Activated CD4-positive, alpha-beta T cell treated with anti-CD3 and anti-CD28 coated beads, Interleukin-2, Interleukin-4, amounts not matched to agents 100 ng/mL and 50 ng/mL, durations not matched to agents 16 hours and 8 hours (primary cell): ENCODE results near the gene LMNTD1.
"Not testable (repeated sequence)": the region's sequence is repeated elsewhere in the genome, so short reads cannot be mapped to it uniquely, and the experiment has no call there.

ENCODE experiments used
- DNase-seq: peaks from one replicate; pipeline ENCODE4 v3.0.0-alpha.2; 2020; ENCODE audit warnings: low spot score

LMNTD1 gene

DNA sequence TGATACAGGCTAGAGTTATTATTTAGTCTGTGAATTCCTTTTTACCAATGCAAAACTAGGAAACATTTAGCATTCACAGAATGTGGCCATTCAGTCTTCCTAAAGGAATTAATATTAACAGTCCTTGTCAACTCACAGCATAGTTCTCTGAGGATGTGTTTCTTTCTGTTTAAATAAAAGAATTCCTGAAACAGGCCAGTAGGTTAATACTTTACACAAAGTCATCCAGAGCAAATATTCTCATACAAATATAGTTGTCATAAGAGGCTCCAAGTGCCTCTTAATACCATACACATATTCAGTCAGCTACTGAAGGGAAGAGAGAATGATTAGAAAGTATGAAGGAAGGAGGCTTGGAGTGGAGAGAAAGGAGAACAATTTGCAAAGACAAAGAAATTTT, 120.1 kb downstream of the LMNTD1 start:
- DNase-seq = no peak

DNA sequence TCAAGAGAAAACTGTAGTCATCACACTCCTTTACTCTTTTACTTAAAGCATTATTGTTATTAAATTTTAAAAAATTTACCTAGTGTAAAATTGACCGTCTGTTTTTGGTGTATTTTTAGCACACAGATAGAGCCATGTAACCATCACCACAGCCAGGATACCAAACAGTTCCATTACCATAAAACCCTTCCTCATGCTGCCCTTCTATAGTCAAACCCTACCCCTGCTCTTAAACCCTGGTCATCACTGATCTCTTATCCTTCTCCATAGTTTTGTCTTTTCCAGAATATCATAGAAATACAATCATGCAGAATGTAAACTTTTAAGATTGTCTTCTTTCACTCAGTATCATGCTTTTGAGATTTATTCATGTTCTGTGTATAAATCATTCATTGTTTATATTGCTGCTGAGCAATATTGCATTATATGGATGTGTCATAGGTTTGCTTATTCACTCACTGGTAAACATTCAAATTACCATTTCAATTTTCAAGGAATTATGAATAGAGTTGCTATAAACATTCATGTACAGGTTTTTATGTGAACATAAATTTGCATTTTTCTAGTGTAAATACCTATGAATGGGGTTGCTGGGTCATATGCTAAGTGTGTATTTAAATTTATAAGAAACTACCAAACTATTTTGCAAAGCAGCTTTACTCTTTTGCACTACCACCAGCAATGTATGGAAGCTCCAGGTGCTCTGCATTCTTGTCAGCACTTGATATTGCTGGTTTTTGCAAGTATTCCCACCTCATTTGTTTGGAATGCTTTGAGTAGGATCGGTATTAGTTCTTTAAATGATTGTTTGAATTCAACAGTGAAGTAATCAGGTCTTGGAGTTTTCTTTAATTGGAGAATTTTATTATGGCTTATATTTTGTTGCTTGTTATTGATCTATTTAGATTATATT, 125.5 kb downstream of the LMNTD1 start:
- no peak for DNase-seq

DNA sequence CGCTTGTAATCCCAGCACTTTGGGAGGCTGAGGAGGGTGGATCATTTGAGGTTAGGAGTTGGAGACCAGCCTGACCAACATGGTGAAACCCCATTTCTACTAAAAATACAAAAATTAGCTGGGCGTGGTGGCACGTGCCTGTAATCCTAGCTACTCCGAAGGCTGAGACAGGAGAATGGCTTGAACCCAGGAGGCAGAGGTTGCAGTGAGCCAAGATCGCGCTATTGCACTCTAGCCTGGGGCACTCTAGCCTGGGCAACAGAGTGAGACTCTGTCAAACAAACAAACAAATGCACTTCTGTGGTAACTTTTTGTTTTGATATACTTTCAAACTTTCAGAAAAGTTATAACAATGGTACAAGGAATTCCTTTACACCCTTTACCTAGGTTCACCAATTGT, 126.3 kb downstream of the LMNTD1 start:
- not testable (repeated sequence) for DNase-seq
